B cell (primary cell): ENCODE results near the gene LMO7.

Source experiments
- EZH2 ChIP-seq: IDR thresholded peaks from 2 replicates; pipeline ENCODE4 v1.6.1; 2012; ENCODE audit warnings: borderline replicate concordance, low read depth, mild to moderate bottlenecking, moderate library complexity, low read length; ENCODE audit not compliant: insufficient read depth, poor library complexity, severe bottlenecking
- TF ChIP-seq, protein P1 (sequence below): fragments of 200-600 bp; IDR thresholded peaks from one replicate; pipeline ENCODE4 v1.8.0; 2022; ENCODE audit warnings: antibody characterized with exemption, mild to moderate bottlenecking

DNA sequence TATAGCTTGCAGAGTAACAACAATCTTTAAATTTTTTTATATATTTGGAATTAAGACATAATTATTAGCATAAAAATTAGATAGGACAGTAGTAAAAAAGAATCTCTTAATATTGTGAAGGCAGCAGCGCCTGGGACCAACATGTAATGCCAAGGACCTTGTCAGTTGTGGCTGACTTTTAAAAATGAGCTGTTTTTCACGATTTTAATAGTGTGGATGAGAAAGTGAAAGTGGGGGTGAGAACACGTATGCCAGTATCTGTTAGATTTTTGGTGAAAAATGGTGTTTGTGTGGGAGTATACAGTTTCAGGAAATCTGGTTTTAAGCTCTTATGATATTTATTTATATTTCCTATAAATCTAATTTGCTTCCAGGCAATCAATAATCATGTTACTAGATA lies 125.2 kb downstream of the LMO7 start:
- TF ChIP-seq EZH2, result no peak
- TF ChIP-seq, protein P1, sequence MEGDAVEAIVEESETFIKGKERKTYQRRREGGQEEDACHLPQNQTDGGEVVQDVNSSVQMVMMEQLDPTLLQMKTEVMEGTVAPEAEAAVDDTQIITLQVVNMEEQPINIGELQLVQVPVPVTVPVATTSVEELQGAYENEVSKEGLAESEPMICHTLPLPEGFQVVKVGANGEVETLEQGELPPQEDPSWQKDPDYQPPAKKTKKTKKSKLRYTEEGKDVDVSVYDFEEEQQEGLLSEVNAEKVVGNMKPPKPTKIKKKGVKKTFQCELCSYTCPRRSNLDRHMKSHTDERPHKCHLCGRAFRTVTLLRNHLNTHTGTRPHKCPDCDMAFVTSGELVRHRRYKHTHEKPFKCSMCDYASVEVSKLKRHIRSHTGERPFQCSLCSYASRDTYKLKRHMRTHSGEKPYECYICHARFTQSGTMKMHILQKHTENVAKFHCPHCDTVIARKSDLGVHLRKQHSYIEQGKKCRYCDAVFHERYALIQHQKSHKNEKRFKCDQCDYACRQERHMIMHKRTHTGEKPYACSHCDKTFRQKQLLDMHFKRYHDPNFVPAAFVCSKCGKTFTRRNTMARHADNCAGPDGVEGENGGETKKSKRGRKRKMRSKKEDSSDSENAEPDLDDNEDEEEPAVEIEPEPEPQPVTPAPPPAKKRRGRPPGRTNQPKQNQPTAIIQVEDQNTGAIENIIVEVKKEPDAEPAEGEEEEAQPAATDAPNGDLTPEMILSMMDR, result no peak
